HFFc6 (cell line): ENCODE measurements around the gene ISYNA1. TPM values are rescaled to one million over a fixed set of nuclear protein-coding genes. Genes with fewer than 3 reads are reported as not detected.

Source experiments
- DNase-seq: peaks from one replicate; pipeline ENCODE4 v3.0.0-alpha.2; 2018
- H3K27ac Mint-ChIP-seq: 2 replicates; pipeline ENCODE4 v1.8.0; 2020; ENCODE audit warnings: mild to moderate bottlenecking, mixed read lengths
- H3K27me3 Mint-ChIP-seq: 2 replicates; pipeline ENCODE4 v1.8.0; 2021; ENCODE audit warnings: mild to moderate bottlenecking, moderate library complexity, mixed read lengths; ENCODE audit not compliant: insufficient read depth
- H3K36me3 Mint-ChIP-seq: 2 replicates; pipeline ENCODE4 v1.8.0; 2021; ENCODE audit warnings: low read depth, mixed read lengths
- H3K4me1 Mint-ChIP-seq: 2 replicates; pipeline ENCODE4 v1.8.0; 2020; ENCODE audit warnings: low read depth, mixed read lengths
- H3K4me3 Mint-ChIP-seq: 2 replicates; pipeline ENCODE4 v1.8.0; 2020; ENCODE audit warnings: mild to moderate bottlenecking, moderate library complexity, mixed read lengths
- H3K9me3 Mint-ChIP-seq: 2 replicates; pipeline ENCODE4 v1.8.0; 2020; ENCODE audit warnings: mild to moderate bottlenecking, mixed read lengths
- CTCF ChIP-seq: fragments of 200-600 bp; sonication (generic); IDR thresholded peaks from 2 replicates; pipeline ENCODE4 v1.5.0; 2021; ENCODE audit warnings: antibody characterized with exemption, mild to moderate bottlenecking
- total RNA-seq, 6 experiments: library from RNA; stranded (reverse); fragmentation: NEBNext Ultra II Directional; extraction: Animal tissue kit (Norgen Biotek cat#: 25700); gene quantifications; 2 replicates in 1 of 6; 3 replicates in 5 of 6; pipeline ENCODE4 v1.2.3, GENCODE V29; 2021

Gene ISYNA1
- total RNA-seq, 6 experiments from 2014 or later = 2.3 to 3.7 (median 3.2) TPM

GRCh38 chr19:18399008-18399407, 38.9 kb downstream of the ISYNA1 start:
- no peaks in the 10 kb centered on the region for H3K9me3 Mint-ChIP-seq
- peaks cover 22% of the 10 kb centered on the region; the same call in 1 of the 2 replicates for H3K4me1 Mint-ChIP-seq
- TF ChIP-seq CTCF = no peak
- no peak overlapping the region for H3K4me3 Mint-ChIP-seq
- peaks cover under 1% of the 10 kb centered on the region; the same call in 1 of the 2 replicates for H3K27me3 Mint-ChIP-seq
- DNase-seq = peak; percentile 68
- no peaks in the 10 kb centered on the region for H3K36me3 Mint-ChIP-seq
- H3K27ac Mint-ChIP-seq = no peak overlapping the region

- H3K27ac Mint-ChIP-seq = no peak within 1 kb of the TSS
- H3K4me3 Mint-ChIP-seq = no peak within 1 kb of the TSS
- peaks cover 2% of the 10 kb centered on the region; the same call in 1 of the 2 replicates for H3K27me3 Mint-ChIP-seq
- no peaks in the 10 kb centered on the region for H3K36me3 Mint-ChIP-seq
- peaks cover 22% of the 10 kb centered on the region; the same call in 1 of the 2 replicates for H3K4me1 Mint-ChIP-seq
- H3K9me3 Mint-ChIP-seq = no peaks in the 10 kb centered on the region
- TF ChIP-seq CTCF = no peak
- no peak for DNase-seq
These were observed 40.4 kb downstream of the ISYNA1 start, which contains the start of gene LRRC25 for GRCh38 chr19:18397242-18398202. TSS of gene LRRC25 (minus strand) at chr19:18397622. CDS start at chr19:18396963, 659 bp downstream.

GRCh38 chr19:18396471-18397241, 41.3 kb downstream of the ISYNA1 start:
- no peaks in the 10 kb centered on the region for H3K9me3 Mint-ChIP-seq
- no peak overlapping the region for H3K4me3 Mint-ChIP-seq
- DNase-seq = no peak
- no peak overlapping the region for H3K27ac Mint-ChIP-seq
- peaks cover 14% of the 10 kb centered on the region; the same call in 1 of the 2 replicates for H3K4me1 Mint-ChIP-seq
- H3K36me3 Mint-ChIP-seq = no peaks in the 10 kb centered on the region
- no peak for TF ChIP-seq CTCF
- H3K27me3 Mint-ChIP-seq = peaks cover 2% of the 10 kb centered on the region; the same call in 1 of the 2 replicates

GRCh38 chr19:18393836-18394235, 44.1 kb downstream of the ISYNA1 start:
- no peak for TF ChIP-seq CTCF

GRCh38 chr19:18392926-18393325, 45.0 kb downstream of the ISYNA1 start:
- peaks cover 10% of the 10 kb centered on the region; the same call in 1 of the 2 replicates for H3K4me1 Mint-ChIP-seq
- no peak overlapping the region for H3K4me3 Mint-ChIP-seq
- no peaks in the 10 kb centered on the region for H3K9me3 Mint-ChIP-seq
- DNase-seq = no peak
- no peak overlapping the region for H3K27ac Mint-ChIP-seq
- TF ChIP-seq CTCF = no peak
- peaks cover 2% of the 10 kb centered on the region; the same call in 1 of the 2 replicates for H3K27me3 Mint-ChIP-seq
- H3K36me3 Mint-ChIP-seq = peaks cover 9% of the 10 kb centered on the region; the same call in 1 of the 2 replicates

More at GRCh38 chr19:18393836-18394235, 44.1 kb downstream of the ISYNA1 start:
- H3K4me1 Mint-ChIP-seq = peaks cover 13% of the 10 kb centered on the region; the same call in 1 of the 2 replicates
- DNase-seq = no peak
- peaks cover 2% of the 10 kb centered on the region; the same call in 1 of the 2 replicates for H3K27me3 Mint-ChIP-seq
- no peak overlapping the region for H3K27ac Mint-ChIP-seq
- peaks cover 9% of the 10 kb centered on the region; the same call in 1 of the 2 replicates for H3K36me3 Mint-ChIP-seq
- H3K4me3 Mint-ChIP-seq = no peak overlapping the region
- H3K9me3 Mint-ChIP-seq = no peaks in the 10 kb centered on the region
